Thoracic aorta (tissue), 2 donors: ENCODE data around the gene NOS1AP. TPM values are rescaled to one million over a fixed set of nuclear protein-coding genes. Genes with fewer than 3 reads are reported as not detected.

ENCODE experiments used
- ATAC-seq: fragments of 150-250 bp; one replicate; pipeline ENCODE4 v1.8.0; 2017; ENCODE audit warnings: low read depth; ENCODE audit not compliant: insufficient number of reproducible peaks, low FRiP score
- DNase-seq: peaks from one replicate; pipeline ENCODE4 v3.0.0-alpha.2; 2020; ENCODE audit warnings: low spot score
- H3K27ac ChIP-seq, 2 donors: fragments of 200-600 bp; sonication (generic); 1 replicate in 1 of 2; 2 replicates in 1 of 2; pipeline ENCODE4 v1.5.1; 2016; ENCODE audit warnings: mild to moderate bottlenecking in 2 of 2, moderate library complexity in 2 of 2
- H3K27me3 ChIP-seq: fragments of 200-600 bp; sonication (generic); replicated peaks from 2 replicates; pipeline ENCODE4 v1.6.0; 2016; ENCODE audit warnings: mild to moderate bottlenecking; ENCODE audit not compliant: insufficient read depth
- H3K36me3 ChIP-seq: fragments of 200-600 bp; sonication (generic); one replicate; pipeline ENCODE4 v1.5.1; 2016
- H3K4me1 ChIP-seq, 2 donors: fragments of 200-600 bp; sonication (generic); 1 replicate in 1 of 2; 2 replicates in 1 of 2; pipeline versions ENCODE4 v1.5.1 to v1.6.0; 2016; ENCODE audit warnings: low read depth in 2 of 2, mild to moderate bottlenecking in 1 of 2; ENCODE audit not compliant: control insufficient read depth in 1 of 2
- H3K4me3 ChIP-seq: fragments of 200-600 bp; sonication (generic); 2 replicates; pipeline ENCODE4 v1.5.1; 2016; ENCODE audit warnings: mild to moderate bottlenecking
- H3K9me3 ChIP-seq: fragments of 200-600 bp; sonication (generic); 2 replicates; pipeline ENCODE4 v1.5.1; 2016
- total RNA-seq, 2 donors: library from RNA; depleted of rRNA; stranded (reverse); fragments of >200 nt; gene quantifications; one replicate each; pipeline versions ENCODE4 v1.1.0 to v1.2.3, GENCODE V29; 2016
- TF ChIP-seq, protein P1 (sequence below): fragments of 200-600 bp; sonication (generic); IDR thresholded peaks from one replicate; pipeline ENCODE4 v1.5.1; 2019; ENCODE audit warnings: antibody characterized with exemption

Gene NOS1AP
- total RNA-seq, 2 donors from 2014 or later = 6.3 to 12.2 TPM

DNA sequence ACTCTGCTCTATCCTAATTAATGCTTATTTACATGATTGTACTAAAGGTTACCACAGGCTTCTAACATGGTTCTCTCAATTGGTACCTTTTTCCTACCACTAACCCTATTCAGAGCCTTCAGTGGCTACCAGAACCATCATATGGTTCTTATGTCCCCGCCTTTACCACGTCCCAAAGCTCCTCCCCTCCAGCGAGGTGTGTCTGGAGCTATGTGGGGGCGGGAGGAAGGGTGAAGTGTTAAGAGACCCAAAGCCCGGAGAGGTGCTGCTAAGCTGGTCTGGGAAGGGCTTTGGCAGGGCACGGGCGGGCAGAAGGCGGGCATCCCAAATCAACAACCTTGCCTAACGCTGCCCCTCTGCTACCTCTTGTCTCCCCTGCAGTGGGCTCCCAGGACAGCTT, 297.2 kb downstream of the NOS1AP start:
- ATAC-seq (no peak), DNase-seq (no peak)
- no peak overlapping the region for H3K27ac ChIP-seq
- no peaks in the 10 kb centered on the region for H3K4me1 ChIP-seq
- H3K36me3 ChIP-seq = no peaks in the 10 kb centered on the region
- no peaks in the 10 kb centered on the region for H3K27me3 ChIP-seq
- H3K4me3 ChIP-seq = no peak overlapping the region
- no peaks in the 10 kb centered on the region for H3K9me3 ChIP-seq
- TF ChIP-seq, protein P1, sequence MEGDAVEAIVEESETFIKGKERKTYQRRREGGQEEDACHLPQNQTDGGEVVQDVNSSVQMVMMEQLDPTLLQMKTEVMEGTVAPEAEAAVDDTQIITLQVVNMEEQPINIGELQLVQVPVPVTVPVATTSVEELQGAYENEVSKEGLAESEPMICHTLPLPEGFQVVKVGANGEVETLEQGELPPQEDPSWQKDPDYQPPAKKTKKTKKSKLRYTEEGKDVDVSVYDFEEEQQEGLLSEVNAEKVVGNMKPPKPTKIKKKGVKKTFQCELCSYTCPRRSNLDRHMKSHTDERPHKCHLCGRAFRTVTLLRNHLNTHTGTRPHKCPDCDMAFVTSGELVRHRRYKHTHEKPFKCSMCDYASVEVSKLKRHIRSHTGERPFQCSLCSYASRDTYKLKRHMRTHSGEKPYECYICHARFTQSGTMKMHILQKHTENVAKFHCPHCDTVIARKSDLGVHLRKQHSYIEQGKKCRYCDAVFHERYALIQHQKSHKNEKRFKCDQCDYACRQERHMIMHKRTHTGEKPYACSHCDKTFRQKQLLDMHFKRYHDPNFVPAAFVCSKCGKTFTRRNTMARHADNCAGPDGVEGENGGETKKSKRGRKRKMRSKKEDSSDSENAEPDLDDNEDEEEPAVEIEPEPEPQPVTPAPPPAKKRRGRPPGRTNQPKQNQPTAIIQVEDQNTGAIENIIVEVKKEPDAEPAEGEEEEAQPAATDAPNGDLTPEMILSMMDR = no peak

DNA sequence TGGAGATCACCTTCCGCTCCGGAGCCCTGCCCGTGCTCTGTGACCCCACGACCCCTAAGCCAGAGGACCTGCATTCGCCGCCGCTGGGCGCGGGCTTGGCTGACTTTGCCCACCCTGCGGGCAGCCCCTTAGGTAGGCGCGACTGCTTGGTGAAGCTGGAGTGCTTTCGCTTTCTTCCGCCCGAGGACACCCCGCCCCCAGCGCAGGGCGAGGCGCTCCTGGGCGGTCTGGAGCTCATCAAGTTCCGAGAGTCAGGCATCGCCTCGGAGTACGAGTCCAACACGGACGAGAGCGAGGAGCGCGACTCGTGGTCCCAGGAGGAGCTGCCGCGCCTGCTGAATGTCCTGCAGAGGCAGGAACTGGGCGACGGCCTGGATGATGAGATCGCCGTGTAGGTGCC, 297.6 kb downstream of the NOS1AP start:
- DNase-seq (no peak), ATAC-seq (no peak)
- Histone ChIP-seq H3K9me3 (no peaks in the 10 kb centered on the region), H3K27me3 (no peaks in the 10 kb centered on the region), H3K27ac (no peak overlapping the region), H3K4me3 (no peak overlapping the region), H3K36me3 (no peaks in the 10 kb centered on the region), H3K4me1 (no peaks in the 10 kb centered on the region)
- TF ChIP-seq, protein P1 = no peak

DNA sequence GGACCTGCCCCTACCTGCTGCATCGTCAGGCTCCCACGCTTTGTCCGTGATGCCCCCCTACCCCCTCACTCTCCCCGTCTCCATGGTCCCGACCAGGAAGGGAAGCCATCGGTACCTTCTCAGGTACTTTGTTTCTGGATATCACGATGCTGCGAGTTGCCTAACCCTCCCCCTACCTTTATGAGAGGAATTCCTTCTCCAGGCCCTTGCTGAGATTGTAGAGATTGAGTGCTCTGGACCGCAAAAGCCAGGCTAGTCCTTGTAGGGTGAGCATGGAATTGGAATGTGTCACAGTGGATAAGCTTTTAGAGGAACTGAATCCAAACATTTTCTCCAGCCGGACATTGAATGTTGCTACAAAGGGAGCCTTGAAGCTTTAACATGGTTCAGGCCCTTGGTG, 298.3 kb downstream of the NOS1AP start:
- TF ChIP-seq, protein P1 = no peak
- no peaks in the 10 kb centered on the region for H3K27me3 ChIP-seq
- DNase-seq (no peak), ATAC-seq (no peak)
- no peaks in the 10 kb centered on the region for H3K4me1 ChIP-seq
- H3K4me3 ChIP-seq = no peak overlapping the region
- H3K36me3 ChIP-seq = no peaks in the 10 kb centered on the region
- no peak overlapping the region for H3K27ac ChIP-seq
- no peaks in the 10 kb centered on the region for H3K9me3 ChIP-seq

DNA sequence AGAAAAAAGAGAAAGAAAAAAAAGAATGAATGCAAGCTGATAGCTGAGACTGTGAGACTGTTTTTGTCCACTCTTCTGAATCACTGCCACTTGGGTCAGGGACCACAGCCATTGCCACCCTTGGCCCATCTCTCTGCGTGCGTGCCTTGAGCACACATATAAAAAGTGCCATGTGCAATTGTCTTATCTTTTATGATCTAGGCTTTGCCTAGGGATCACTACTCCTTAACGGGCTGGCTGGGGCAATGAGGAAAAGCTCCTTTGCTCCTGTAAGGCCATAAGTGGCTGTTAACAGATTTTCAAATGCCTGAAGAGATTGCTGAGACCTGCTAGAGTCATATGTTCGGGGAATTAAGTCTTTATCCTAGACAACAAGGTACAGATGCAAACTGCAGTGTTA, 299.0 kb downstream of the NOS1AP start:
- ATAC-seq (no peak), DNase-seq (no peak)
- Histone ChIP-seq H3K4me3 (no peak overlapping the region), H3K9me3 (no peaks in the 10 kb centered on the region), H3K4me1 (no peaks in the 10 kb centered on the region), H3K27ac (no peak overlapping the region), H3K27me3 (no peaks in the 10 kb centered on the region), H3K36me3 (no peaks in the 10 kb centered on the region)
- TF ChIP-seq, protein P1 = no peak

DNA sequence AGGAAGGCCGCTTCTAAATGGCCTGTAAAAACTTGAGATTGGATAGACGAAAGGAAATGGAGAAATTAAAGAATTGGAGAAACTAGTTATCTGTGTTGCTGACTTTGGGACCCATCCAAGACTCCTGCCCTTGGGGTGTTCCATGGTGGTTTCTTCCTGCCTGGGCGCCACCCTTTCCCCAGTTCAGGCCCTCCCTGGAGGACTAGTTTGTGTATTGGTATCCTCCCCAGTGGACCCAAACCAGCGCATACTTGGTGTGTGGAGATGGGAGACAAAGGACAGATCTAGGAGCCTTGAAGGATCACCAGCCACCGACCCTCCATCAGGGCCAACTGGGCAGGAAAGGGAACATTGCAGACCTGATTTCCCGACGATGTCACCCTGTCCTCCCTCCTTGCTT, 300.1 kb downstream of the NOS1AP start:
- H3K27me3 ChIP-seq = no peaks in the 10 kb centered on the region
- no peaks in the 10 kb centered on the region for H3K36me3 ChIP-seq
- H3K27ac ChIP-seq = no peak overlapping the region
- DNase-seq (no peak), ATAC-seq (no peak)
- H3K4me1 ChIP-seq = no peaks in the 10 kb centered on the region
- H3K4me3 ChIP-seq = no peak overlapping the region
- no peaks in the 10 kb centered on the region for H3K9me3 ChIP-seq
- TF ChIP-seq, protein P1 = no peak
